Keratinocyte (primary cell): Measurements from ENCODE around the gene ZC3H8. TPM values are rescaled to one million over a fixed set of nuclear protein-coding genes. Genes with fewer than 3 reads are reported as not detected.
"Not testable (repeated sequence)": the region's sequence is repeated elsewhere in the genome, so short reads cannot be mapped to it uniquely, and the experiment has no call there.

Experiments used
- DNase-seq: peaks from one replicate; pipeline ENCODE4 v3.0.0-alpha.2; 2011; ENCODE audit warnings: low read depth, missing footprints, low spot score
- FAIRE-seq: peaks from 2 replicates; lab custom pipeline; 2011; peaks lifted over from hg19 to GRCh38; lab: Jason Lieb, UNC
- H2AFZ ChIP-seq: 2 replicates; pipeline ENCODE4 v1.6.0; 2012; ENCODE audit warnings: low read length, control low read depth, inconsistent platforms; ENCODE audit not compliant: control insufficient read depth
- H3K27ac ChIP-seq: 2 replicates; pipeline ENCODE4 v1.5.1; 2011; ENCODE audit warnings: low read length; ENCODE audit not compliant: control insufficient read depth, insufficient read depth
- H3K27me3 ChIP-seq: 3 replicates; pipeline ENCODE4 v1.6.0; 2011; ENCODE audit warnings: low read length; ENCODE audit not compliant: control insufficient read depth, insufficient read depth; ENCODE audit errors: extremely low read depth
- H3K36me3 ChIP-seq, 2 experiments: 2 replicates in 1 of 2; 3 replicates in 1 of 2; pipeline ENCODE4 v1.5.1; 2011; ENCODE audit warnings: low read length in 2 of 2, mild to moderate bottlenecking in 1 of 2; ENCODE audit not compliant: control insufficient read depth in 2 of 2, insufficient read depth in 2 of 2; ENCODE audit errors: extremely low read depth in 1 of 2
- H3K4me1 ChIP-seq: 3 replicates; pipeline ENCODE4 v1.5.1; 2011; ENCODE audit warnings: low read length; ENCODE audit not compliant: control insufficient read depth, insufficient read depth; ENCODE audit errors: extremely low read depth
- H3K4me2 ChIP-seq: 3 replicates; pipeline ENCODE4 v1.6.0; 2011; ENCODE audit warnings: low read depth, low read length; ENCODE audit not compliant: control insufficient read depth, insufficient read depth; ENCODE audit errors: extremely low read depth
- H3K4me3 ChIP-seq, 3 experiments: fragments of 200-600 bp in 1 of 3; sonication (generic) in 1 of 3; 2 replicates in 2 of 3; 3 replicates in 1 of 3; pipeline ENCODE4 v1.5.1; 2011 to 2016; ENCODE audit warnings: low read length in 3 of 3, mild to moderate bottlenecking in 3 of 3, control low read depth in 2 of 3, inconsistent platforms in 1 of 3, low read depth in 1 of 3, mixed read lengths in 1 of 3, mixed run types in 1 of 3, moderate library complexity in 1 of 3; ENCODE audit not compliant: control insufficient read depth in 2 of 3, insufficient read depth in 2 of 3; ENCODE audit errors: extremely low read depth in 1 of 3
- H3K79me2 ChIP-seq: 2 replicates; pipeline ENCODE4 v1.6.0; 2012; ENCODE audit warnings: low read length; ENCODE audit not compliant: control insufficient read depth, insufficient read depth
- H3K9ac ChIP-seq: 3 replicates; pipeline ENCODE4 v1.6.0; 2011; ENCODE audit warnings: low read length; ENCODE audit not compliant: control insufficient read depth, insufficient read depth; ENCODE audit errors: extremely low read depth
- H3K9me1 ChIP-seq: 3 replicates; pipeline ENCODE4 v1.6.0; 2011; ENCODE audit warnings: low read length; ENCODE audit not compliant: control insufficient read depth, insufficient read depth; ENCODE audit errors: extremely low read depth
- H3K9me3 ChIP-seq: 2 replicates; pipeline ENCODE4 v1.5.1; 2012; ENCODE audit warnings: low read depth, low read length; ENCODE audit not compliant: control insufficient read depth
- H4K20me1 ChIP-seq: 3 replicates; pipeline ENCODE4 v1.6.0; 2011; ENCODE audit warnings: low read length; ENCODE audit not compliant: control insufficient read depth, insufficient read depth; ENCODE audit errors: extremely low read depth
- CTCF ChIP-seq, 3 experiments: IDR thresholded peaks in 1 of 3; conservative IDR thresholded peaks in 1 of 3; optimal IDR thresholded peaks in 1 of 3; 2 replicates in 2 of 3; 3 replicates in 1 of 3; pipeline versions ENCODE3 to v1.5.1; 2011; ENCODE audit warnings: low read length in 3 of 3, mild to moderate bottlenecking in 3 of 3, moderate library complexity in 2 of 3, control low read depth in 1 of 3, inconsistent platforms in 1 of 3; ENCODE audit not compliant: insufficient read depth in 2 of 3; ENCODE audit errors: extremely low read depth in 1 of 3
- EZH2 ChIP-seq: IDR thresholded peaks from one replicate; pipeline ENCODE4 v1.6.1; 2012; ENCODE audit warnings: inconsistent platforms, mild to moderate bottlenecking, low read length, moderate library complexity
- dilution Hi-C: fragments of 300-500 bp; cut with MboI; formaldehyde crosslinking; loops from one replicate; pipeline ENCODE4 v1.7.0; 2020; ENCODE audit warnings: low sequenced_read_pairs; ENCODE audit not compliant: extremely low pct_ligation_motif_present
- polyA plus RNA-seq, 5 experiments: library from polyadenylated mRNA; depleted of rRNA in 3 of 5; stranded (reverse) in 3 of 5; stranded (forward) in 1 of 5; unstranded in 1 of 5; fragments of >200 nt; gene quantifications; 1 replicate in 1 of 5; 2 replicates in 3 of 5; 3 replicates in 1 of 5; pipeline versions ENCODE4 v1.2.1 to v1.2.3, GENCODE V29; 2011 to 2012; ENCODE audit warnings: missing spikeins in 2 of 5, low read depth in 1 of 5, low replicate concordance in 1 of 5

ZC3H8 gene
- polyA plus RNA-seq, 1 donor (not counting 4 experiments of a cell fraction or from before 2014, with no cell fraction given), result 11.4 TPM

- Histone ChIP-seq H3K79me2 (no peaks in the 10 kb centered on the region), H3K4me3 (no peak overlapping the region), H4K20me1 (no peaks in the 10 kb centered on the region), H3K4me2 (no peak overlapping the region), H3K9ac (no peak overlapping the region), H3K9me1 (no peaks in the 10 kb centered on the region), H2AFZ (no peak overlapping the region), H3K36me3 (no peaks in the 10 kb centered on the region), H3K9me3 (no peaks in the 10 kb centered on the region), H3K27ac (no peak overlapping the region), H3K27me3 (no peaks in the 10 kb centered on the region), H3K4me1 (no peaks in the 10 kb centered on the region)
- dilution Hi-C loops, result no loop called here
- DNase-seq (no peak), FAIRE-seq (no peak)
- TF ChIP-seq EZH2 (no peak), CTCF (optimal IDR thresholded peaks at IDR 0.05 in 1 of 3, IDR thresholded peaks at IDR 0.05 in 1 of 3, conservative IDR thresholded peaks at IDR 0.05 in 1 of 3; ENCODE audit: extremely low read depth in 1 of 3, insufficient read depth in 2 of 3, low read length in 3 of 3) (no peak)
Observed at GRCh38 chr2:112290088-112290487, 35.2 kb upstream of the ZC3H8 start.

GRCh38 chr2:112283535-112283934 is 28.7 kb upstream of the ZC3H8 start:
- H3K27me3 ChIP-seq, dilution Hi-C loops, H3K9me1 ChIP-seq, H3K27ac ChIP-seq, DNase-seq, H3K36me3 ChIP-seq, H2AFZ ChIP-seq, H4K20me1 ChIP-seq, FAIRE-seq, H3K79me2 ChIP-seq, H3K4me1 ChIP-seq, H3K4me2 ChIP-seq, H3K4me3 ChIP-seq, H3K9me3 ChIP-seq, H3K9ac ChIP-seq: not testable (repeated sequence)

GRCh38 chr2:112282066-112282465 is 27.2 kb upstream of the ZC3H8 start:
- H3K9me1 ChIP-seq, FAIRE-seq, H3K36me3 ChIP-seq, H4K20me1 ChIP-seq, DNase-seq, H3K4me2 ChIP-seq, H3K4me1 ChIP-seq, H3K4me3 ChIP-seq, H2AFZ ChIP-seq, dilution Hi-C loops, H3K79me2 ChIP-seq, H3K9ac ChIP-seq, H3K27ac ChIP-seq, H3K27me3 ChIP-seq, H3K9me3 ChIP-seq: not testable (repeated sequence)
